GM21526 (cell line): ENCODE data around the gene CHURC1.

Experiments
- ATAC-seq: cut with Tn5 transposase; IDR thresholded peaks from one replicate; pipeline ENCODE4 v1.9.1; 2021; ENCODE audit warnings: moderate library complexity; ENCODE audit not compliant: unreplicated experiment, low FRiP score

Gene CHURC1

GRCh38 chr14:64953661-64954060, 39.4 kb downstream of the CHURC1 start:
- no peak for ATAC-seq

DNA sequence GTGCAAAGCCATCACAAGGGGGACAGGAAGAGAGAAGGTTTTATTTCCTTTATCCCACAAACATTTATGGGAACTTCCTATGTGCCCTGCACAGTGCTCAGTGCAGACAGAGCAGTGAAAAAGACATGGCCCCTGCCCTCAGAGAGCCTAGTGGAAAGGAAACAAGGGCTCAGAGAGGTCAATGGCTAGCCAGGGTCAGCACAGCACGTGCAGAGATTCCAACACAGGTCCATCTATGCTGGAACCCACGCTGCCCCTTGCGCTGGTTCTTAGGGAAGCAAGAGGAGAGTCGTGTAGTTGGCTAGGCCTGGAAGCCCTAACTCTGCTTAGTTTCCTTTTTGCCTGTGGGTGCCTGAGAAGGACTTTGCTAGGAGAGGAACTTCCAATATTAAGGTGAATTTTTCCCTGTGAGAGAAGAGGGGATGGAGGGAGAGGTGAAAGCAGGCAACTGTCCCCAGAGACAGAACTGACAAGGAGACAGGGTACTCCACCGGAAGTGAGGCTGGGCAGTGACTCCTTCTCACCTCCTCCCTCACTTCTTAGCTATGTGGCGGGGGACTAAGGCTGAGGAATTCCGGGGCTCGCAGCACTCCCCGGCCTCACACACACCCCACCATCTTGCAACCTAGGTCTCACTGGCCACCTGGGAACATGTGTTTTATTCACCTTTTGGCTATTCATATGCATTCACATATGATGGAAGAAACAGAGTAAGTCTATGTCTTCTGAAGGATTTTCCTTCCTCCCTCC, 40.4 kb downstream of the CHURC1 start:
- no peak for ATAC-seq

DNA sequence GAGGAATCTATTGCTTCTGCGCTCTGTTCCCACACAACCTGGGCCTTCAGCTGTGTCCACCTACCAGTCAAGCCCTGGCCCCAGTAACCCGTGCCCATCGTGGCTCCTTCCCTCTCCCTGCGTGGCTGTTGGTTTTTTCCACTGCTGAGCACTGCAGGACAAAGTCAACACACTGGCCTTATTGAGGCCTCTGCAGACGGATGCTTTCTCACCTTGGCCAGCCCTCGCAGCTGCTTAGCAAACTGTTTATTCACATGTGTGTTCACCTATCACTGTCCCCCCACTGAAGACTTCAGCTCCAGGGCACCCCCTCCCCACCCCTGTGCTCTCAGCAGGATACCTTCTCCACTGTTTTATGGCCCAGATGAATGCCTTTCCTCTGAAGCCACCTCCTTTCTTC, 41.0 kb downstream of the CHURC1 start:
- ATAC-seq, result no peak

GRCh38 chr14:64956697-64957406, 42.6 kb downstream of the CHURC1 start:
- no peak for ATAC-seq

- ATAC-seq, result no peak
Observed at GRCh38 chr14:64958201-64958600, 43.9 kb downstream of the CHURC1 start.

GRCh38 chr14:64958743-64959142, 44.5 kb downstream of the CHURC1 start:
- no peak for ATAC-seq

DNA sequence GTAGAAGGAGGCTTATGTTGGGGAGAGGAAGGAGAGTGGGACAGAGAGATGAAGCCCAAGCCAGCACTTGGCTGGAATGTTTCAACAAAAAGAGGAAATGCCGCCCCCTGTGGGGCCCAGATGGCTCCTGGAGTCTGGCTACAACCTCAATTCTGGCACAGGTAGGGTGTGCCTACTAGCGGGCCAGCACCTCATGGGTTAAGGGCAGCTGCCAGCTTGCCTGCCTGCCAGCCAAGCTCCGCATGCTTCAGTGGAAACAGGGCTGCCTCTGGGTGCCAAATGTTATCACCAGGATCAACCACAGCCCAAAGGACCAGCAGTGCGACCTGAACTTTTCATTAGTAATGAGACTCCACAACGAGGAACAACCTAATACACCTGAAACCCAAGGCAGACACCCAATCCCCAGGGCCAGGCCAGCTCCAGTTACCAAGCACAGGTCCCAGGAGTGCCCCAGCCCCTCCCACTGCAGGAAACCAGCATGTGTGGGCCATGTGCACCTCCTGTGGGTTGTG, 46.6 kb downstream of the CHURC1 start:
- no peak for ATAC-seq

DNA sequence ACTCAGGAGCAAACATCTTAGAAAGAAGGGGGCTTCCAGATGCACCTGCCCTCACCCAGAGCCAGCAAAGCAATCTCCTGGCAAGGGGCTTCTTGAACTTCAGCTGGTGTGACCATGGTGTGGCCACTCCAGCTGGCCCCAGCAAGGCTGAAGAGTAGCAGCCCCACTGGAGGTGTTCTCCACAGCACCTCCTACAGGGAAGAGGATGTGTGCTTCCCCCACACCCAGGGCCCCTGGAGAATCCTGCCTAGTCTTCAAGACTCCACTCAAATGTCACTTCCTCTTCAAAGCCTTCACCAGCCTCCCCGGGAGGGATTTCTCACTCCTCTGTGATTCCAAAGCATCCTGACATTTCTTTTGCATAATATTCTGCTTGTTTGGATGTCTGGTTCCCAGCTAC, 49.4 kb downstream of the CHURC1 start:
- ATAC-seq, result no peak

GRCh38 chr14:64965356-64966000, 51.2 kb downstream of the CHURC1 start:
- ATAC-seq, result no peak

DNA sequence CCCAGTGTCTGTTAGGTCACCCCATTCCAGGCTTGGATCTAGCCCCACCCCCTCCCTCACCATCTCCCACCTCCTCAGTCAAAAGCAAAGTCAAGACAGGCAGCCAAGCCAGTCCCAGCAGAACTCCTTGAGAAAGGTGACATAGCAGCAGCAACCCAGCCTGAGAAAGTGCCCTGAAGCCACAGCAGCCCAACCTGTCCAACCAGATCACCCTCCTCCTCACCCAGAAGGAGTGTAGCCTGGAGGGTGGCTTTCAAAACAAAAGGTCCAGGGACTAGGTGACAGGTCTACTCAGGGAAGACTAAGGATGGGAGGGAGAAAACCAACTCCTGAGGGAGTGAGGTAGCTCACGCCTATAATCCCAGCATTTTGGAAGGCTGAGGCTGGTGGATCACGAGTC, 52.7 kb downstream of the CHURC1 start:
- no peak for ATAC-seq

GRCh38 chr14:64968167-64968566, 53.9 kb downstream of the CHURC1 start:
- no peak for ATAC-seq

DNA sequence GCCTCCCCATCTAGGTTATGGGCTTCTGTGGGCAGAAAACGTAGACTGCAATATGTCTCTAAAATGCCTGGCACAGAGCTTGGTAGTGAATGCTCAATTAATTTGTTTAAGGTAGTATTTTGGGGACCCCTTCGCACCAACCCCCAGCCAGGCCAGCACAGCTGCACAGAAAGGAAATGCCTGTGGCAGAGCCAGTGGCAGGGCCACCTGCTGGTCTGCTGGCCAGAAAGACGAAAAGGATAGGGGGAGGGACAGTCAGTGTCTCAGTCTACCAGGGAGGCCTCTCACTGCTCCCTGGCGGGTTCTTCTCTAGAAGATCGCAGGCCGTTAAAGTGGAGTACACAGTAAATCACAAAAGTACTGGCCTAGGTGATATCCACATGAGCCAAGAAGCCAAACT, 54.4 kb downstream of the CHURC1 start:
- ATAC-seq, result no peak

GRCh38 chr14:64970041-64970440, 55.8 kb downstream of the CHURC1 start:
- no peak for ATAC-seq

DNA sequence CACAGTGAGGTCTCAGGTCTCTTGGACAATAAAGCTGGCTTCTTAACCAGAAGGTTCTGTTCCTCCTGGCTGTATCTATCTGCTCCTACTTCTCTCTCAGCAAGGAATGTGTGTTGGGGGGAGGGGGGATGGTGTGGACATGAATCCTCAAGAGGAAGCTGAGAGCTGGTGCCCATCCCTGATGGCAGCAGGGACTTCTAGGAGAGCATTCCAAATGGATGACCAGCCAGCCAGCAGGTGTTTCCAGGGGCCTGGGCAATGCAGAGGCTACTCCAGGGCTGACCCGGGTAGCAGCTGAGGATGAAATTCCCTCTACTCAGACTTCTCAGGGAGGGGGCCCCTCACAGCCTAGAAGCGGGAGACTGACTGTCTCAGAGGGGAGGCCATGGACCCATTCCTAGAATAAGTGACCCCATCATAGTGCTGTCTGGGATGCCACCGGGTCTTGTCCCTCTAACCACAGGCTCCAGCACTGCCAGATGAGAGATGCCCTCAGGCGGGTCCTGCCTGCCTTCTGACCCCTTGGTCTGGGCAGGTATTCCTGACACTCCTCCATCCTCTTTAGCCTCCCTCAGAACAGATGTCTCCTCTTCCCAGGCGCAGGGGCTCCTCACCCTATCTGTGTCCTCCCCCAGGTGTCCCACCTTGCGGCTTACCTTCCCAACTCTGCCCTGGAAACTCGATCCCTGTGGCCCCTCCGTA, 56.7 kb downstream of the CHURC1 start:
- no peak for ATAC-seq

DNA sequence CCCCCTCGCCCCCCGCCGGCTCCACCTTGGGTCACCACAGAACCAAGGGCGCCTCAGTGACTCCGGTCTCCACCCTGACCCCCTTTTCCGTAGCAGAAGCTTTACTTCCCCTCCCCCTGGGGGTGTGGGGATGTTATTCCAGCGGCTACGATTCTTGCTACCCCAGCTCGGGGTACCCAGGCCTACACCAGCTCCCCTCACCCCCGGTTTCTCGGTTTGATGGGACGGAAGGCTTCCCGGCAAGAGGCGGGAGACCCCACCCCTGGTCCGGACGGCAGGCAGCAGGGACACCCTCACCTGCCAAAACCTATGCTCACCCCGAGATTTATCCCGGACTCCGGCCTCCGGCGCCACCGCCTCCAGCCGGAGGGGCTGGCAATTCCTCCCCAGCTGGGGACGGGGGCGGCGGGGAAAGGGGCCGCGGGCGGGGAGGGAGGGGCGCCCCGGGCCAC, 57.3 kb downstream of the CHURC1 start:
- ATAC-seq, result no peak

- ATAC-seq, result no peak
Observed at GRCh38 chr14:64971943-64972791, 57.9 kb downstream of the CHURC1 start, which contains the start of gene RAB15. Gene RAB15 (minus strand): TSS chr14:64972336. CDS start chr14:64972076, 260 bp downstream.

DNA sequence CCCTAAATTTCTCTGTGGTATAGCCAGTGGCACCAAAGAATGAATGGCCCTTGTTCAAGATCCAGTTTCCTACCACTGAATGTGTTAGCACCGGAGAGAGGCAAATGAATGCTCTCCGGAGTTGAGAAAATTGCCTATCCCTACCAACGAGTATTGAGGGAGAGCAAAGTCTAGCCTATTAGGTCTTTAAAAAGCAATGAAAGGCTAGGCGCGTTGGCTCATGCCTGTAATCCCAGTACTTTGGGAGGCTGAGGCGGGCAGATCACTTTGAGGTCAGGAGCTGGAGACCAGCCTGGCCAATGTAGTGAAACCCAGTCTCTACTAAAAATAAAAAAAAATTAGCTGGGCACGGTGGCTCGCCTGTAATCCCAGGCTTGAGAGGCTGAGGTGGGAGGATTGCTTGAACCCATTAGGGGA, 58.8 kb downstream of the CHURC1 start:
- ATAC-seq, result no peak

DNA sequence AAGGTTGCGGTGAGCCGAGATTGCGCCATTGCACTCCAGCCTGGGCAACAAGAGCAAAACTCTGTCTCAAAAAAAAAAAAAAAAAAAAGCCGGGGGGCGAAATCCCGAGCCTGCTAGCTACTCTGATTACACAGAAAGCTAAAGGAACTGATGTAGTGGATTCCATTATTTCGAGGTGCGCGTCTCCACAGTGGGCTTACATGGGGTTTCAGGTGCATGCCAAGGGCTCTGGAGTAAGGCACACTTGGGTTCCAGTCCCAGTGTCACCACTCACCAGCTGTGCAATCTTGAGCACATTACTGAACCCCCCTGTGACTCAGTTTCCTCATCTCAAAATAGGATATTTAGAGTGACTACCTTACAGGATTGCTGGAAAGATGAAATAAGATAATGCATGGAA, 59.6 kb downstream of the CHURC1 start:
- ATAC-seq, result no peak

- no peak for ATAC-seq
Observed at GRCh38 chr14:64974563-64974962, 60.3 kb downstream of the CHURC1 start.
